Loucy (cell line): ENCODE results near the gene NPY4R2.
"Not testable (repeated sequence)": the region's sequence is repeated elsewhere in the genome, so short reads cannot be mapped to it uniquely, and the experiment has no call there.

Source experiments
- H2AFZ ChIP-seq: fragments of 200-600 bp; sonication (generic); 2 replicates; pipeline ENCODE4 v1.6.0; 2016; ENCODE audit warnings: antibody characterized with exemption, mild to moderate bottlenecking, low read length, moderate library complexity
- H3F3A ChIP-seq: fragments of 200-600 bp; 2 replicates; pipeline ENCODE4 v1.6.0; 2016; ENCODE audit warnings: antibody characterized with exemption, low read depth, mild to moderate bottlenecking
- H3K27me3 ChIP-seq: fragments of 200-600 bp; sonication (generic); 2 replicates; pipeline ENCODE4 v1.6.1; 2014; ENCODE audit warnings: low read length, mild to moderate bottlenecking; ENCODE audit not compliant: insufficient read depth, poor library complexity, severe bottlenecking
- H3K36me3 ChIP-seq: fragments of 200-600 bp; sonication (generic); 2 replicates; pipeline ENCODE4 v1.6.1; 2016; ENCODE audit warnings: low read length; ENCODE audit not compliant: insufficient read depth
- H3K4me1 ChIP-seq: fragments of 200-600 bp; sonication (generic); 2 replicates; pipeline ENCODE4 v1.5.1; 2014; ENCODE audit warnings: low read length, mild to moderate bottlenecking; ENCODE audit not compliant: insufficient read depth, poor library complexity, severe bottlenecking
- H3K4me2 ChIP-seq: fragments of 200-600 bp; sonication (generic); 2 replicates; pipeline ENCODE4 v1.6.0; 2014; ENCODE audit warnings: antibody characterized with exemption, low read length, low read depth, mild to moderate bottlenecking; ENCODE audit not compliant: poor library complexity, severe bottlenecking
- H3K4me3 ChIP-seq: fragments of 200-600 bp; sonication (generic); 2 replicates; pipeline ENCODE4 v1.5.1; 2014; ENCODE audit warnings: low read length, mild to moderate bottlenecking, mixed read lengths; ENCODE audit not compliant: poor library complexity, severe bottlenecking
- H3K79me2 ChIP-seq: fragments of 200-600 bp; sonication (generic); 2 replicates; pipeline ENCODE4 v1.6.1; 2014; ENCODE audit warnings: low read length; ENCODE audit not compliant: insufficient read depth
- H3K9ac ChIP-seq: fragments of 200-600 bp; sonication (generic); 2 replicates; pipeline ENCODE4 v1.6.0; 2014; ENCODE audit warnings: mild to moderate bottlenecking, low read depth, low read length, moderate library complexity; ENCODE audit not compliant: poor library complexity, severe bottlenecking
- H3K9me2 ChIP-seq: fragments of 200-600 bp; sonication (generic); replicated peaks from 2 replicates; pipeline ENCODE4 v1.6.1; 2016; ENCODE audit warnings: low read depth, low read length, mixed read lengths
- H3K9me3 ChIP-seq: fragments of 200-600 bp; sonication (generic); 2 replicates; pipeline ENCODE4 v1.6.1; 2014; ENCODE audit warnings: mild to moderate bottlenecking, antibody characterized with exemption, low read length, low read depth; ENCODE audit not compliant: insufficient read depth
- H4K20me1 ChIP-seq: fragments of 200-600 bp; sonication (generic); 2 replicates; pipeline ENCODE4 v1.6.0; 2014; ENCODE audit warnings: antibody characterized with exemption, low read length, mild to moderate bottlenecking; ENCODE audit not compliant: insufficient read depth, poor library complexity, severe bottlenecking

The NPY4R2 gene

GRCh38 chr10:47943328-47943727, 24.9 kb downstream of the NPY4R2 start:
- not testable (repeated sequence) for H3K79me2 ChIP-seq, H3K4me2 ChIP-seq, H3F3A ChIP-seq, H3K9me2 ChIP-seq, H3K9me3 ChIP-seq, H3K27me3 ChIP-seq, H2AFZ ChIP-seq, H4K20me1 ChIP-seq, H3K4me3 ChIP-seq, H3K36me3 ChIP-seq, H3K4me1 ChIP-seq, H3K9ac ChIP-seq

- H3K4me3 ChIP-seq, H3K9me2 ChIP-seq, H4K20me1 ChIP-seq, H3K36me3 ChIP-seq, H2AFZ ChIP-seq, H3K9ac ChIP-seq, H3K79me2 ChIP-seq, H3K4me1 ChIP-seq, H3K4me2 ChIP-seq, H3F3A ChIP-seq, H3K9me3 ChIP-seq, H3K27me3 ChIP-seq: not testable (repeated sequence)
Observed at GRCh38 chr10:47947424-47947823, 29.0 kb downstream of the NPY4R2 start.

DNA sequence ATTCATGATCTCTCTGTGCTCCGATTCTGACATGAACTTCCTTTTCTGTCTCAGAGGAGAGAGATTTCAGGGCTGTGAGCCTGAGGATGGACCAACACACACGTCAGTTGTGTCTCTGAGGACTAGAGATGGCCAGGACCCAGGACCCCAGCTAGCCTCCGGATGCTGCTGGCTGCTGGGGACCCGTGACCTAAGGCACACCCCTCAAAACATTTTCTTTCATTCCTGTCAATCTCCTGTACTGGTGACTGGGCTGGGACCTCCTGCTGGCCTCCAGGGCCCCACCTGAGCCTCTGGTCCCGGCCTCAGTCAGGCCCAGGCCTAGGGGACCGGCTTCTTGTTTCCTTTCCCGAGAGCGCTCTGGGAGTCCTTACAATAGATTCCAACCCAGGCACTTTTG, 38.7 kb downstream of the NPY4R2 start:
- not testable (repeated sequence) for H3F3A ChIP-seq, H3K9ac ChIP-seq, H3K27me3 ChIP-seq, H3K9me3 ChIP-seq, H3K36me3 ChIP-seq, H2AFZ ChIP-seq, H3K4me1 ChIP-seq, H3K79me2 ChIP-seq, H3K9me2 ChIP-seq, H4K20me1 ChIP-seq, H3K4me3 ChIP-seq, H3K4me2 ChIP-seq

- not testable (repeated sequence) for H3K4me2 ChIP-seq, H3K79me2 ChIP-seq, H2AFZ ChIP-seq, H3K9me3 ChIP-seq, H4K20me1 ChIP-seq, H3K9ac ChIP-seq, H3K36me3 ChIP-seq, H3K9me2 ChIP-seq, H3K4me3 ChIP-seq, H3K27me3 ChIP-seq, H3F3A ChIP-seq, H3K4me1 ChIP-seq
Observed at GRCh38 chr10:47959677-47960076, 41.2 kb downstream of the NPY4R2 start.

DNA sequence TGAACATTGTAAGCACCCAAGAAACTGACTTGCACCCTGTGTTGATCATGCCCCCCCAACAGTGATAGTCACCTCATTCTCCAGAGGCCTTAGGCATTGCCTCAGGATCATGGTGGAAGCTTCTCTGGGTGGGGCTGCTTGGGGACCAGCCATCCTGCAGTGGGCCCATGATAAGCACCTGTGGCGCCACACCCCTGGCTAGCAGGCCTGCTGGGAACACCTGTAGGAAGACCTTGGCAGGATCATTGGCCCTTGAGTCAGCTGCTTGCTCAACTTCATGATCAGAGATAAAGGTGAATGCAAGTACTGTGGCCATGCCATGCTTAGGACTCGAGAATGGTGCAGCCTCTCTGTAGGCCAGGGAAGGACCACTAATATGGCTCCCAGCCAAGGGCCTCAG, 42.2 kb downstream of the NPY4R2 start:
- H2AFZ ChIP-seq, H3K9me3 ChIP-seq, H3K27me3 ChIP-seq, H3K4me1 ChIP-seq, H3F3A ChIP-seq, H3K36me3 ChIP-seq, H3K9me2 ChIP-seq, H4K20me1 ChIP-seq, H3K4me2 ChIP-seq, H3K4me3 ChIP-seq, H3K9ac ChIP-seq, H3K79me2 ChIP-seq: not testable (repeated sequence)

- H3K36me3 ChIP-seq, H3K4me3 ChIP-seq, H3F3A ChIP-seq, H3K9me3 ChIP-seq, H3K4me2 ChIP-seq, H3K79me2 ChIP-seq, H3K9me2 ChIP-seq, H2AFZ ChIP-seq, H4K20me1 ChIP-seq, H3K4me1 ChIP-seq, H3K27me3 ChIP-seq, H3K9ac ChIP-seq: not testable (repeated sequence)
Observed at GRCh38 chr10:47962785-47963184, 44.3 kb downstream of the NPY4R2 start.

- H3K9me2 ChIP-seq, H3K36me3 ChIP-seq, H3K4me2 ChIP-seq, H3K27me3 ChIP-seq, H3K9ac ChIP-seq, H2AFZ ChIP-seq, H3K4me3 ChIP-seq, H3K4me1 ChIP-seq, H3F3A ChIP-seq, H4K20me1 ChIP-seq, H3K79me2 ChIP-seq, H3K9me3 ChIP-seq: not testable (repeated sequence)
Observed at GRCh38 chr10:47964280-47965063, 46.0 kb downstream of the NPY4R2 start.
